CD4-positive, alpha-beta T cell (primary cell): ENCODE data around the gene SLC36A1. TPM values are rescaled to one million over a fixed set of nuclear protein-coding genes. Genes with fewer than 3 reads are reported as not detected.

Experiments used
- ATAC-seq: fragments of 200-7000 bp; cut with Tn5 transposase; one replicate; pipeline ENCODE4 v1.10.0; 2022; ENCODE audit warnings: mild to moderate bottlenecking; ENCODE audit not compliant: poor library complexity
- CTCF ChIA-PET: fragments of 350-600 bp; sonication (Branson Sonifier 250); formaldehyde crosslinking; loops from one replicate; lab custom pipeline; 2021; ENCODE audit warnings: antibody characterized with exemption, inconsistent platforms; lab: Charles Lee
- POLR2A ChIA-PET: fragments of 350-600 bp; sonication (Branson Sonifier 250); formaldehyde crosslinking; loops from one replicate; lab custom pipeline; 2021; ENCODE audit warnings: antibody characterized with exemption, inconsistent platforms; lab: Charles Lee
- DNase-seq, 14 experiments: peaks; one replicate each; pipeline ENCODE4 v3.0.0-alpha.2; 2013 to 2020; ENCODE audit warnings: mixed read lengths in 2 of 14
- H3K27ac ChIP-seq, 2 donors: one replicate each; pipeline versions ENCODE4 v1.5.1 to v1.7.0; 2013; ENCODE audit warnings: low read length in 2 of 2, low read depth in 1 of 2, mild to moderate bottlenecking in 1 of 2
- H3K27me3 ChIP-seq, 2 experiments: 1 replicate in 1 of 2; 2 replicates in 1 of 2; pipeline versions ENCODE4 v1.6.1 to v1.7.0; 2013; ENCODE audit warnings: low read length in 2 of 2, control low read depth in 1 of 2, mild to moderate bottlenecking in 1 of 2, moderate library complexity in 1 of 2; ENCODE audit not compliant: insufficient read depth in 2 of 2, control insufficient read depth in 1 of 2
- H3K36me3 ChIP-seq: one replicate; pipeline ENCODE4 v1.6.1; 2013; ENCODE audit warnings: low read length, control low read depth; ENCODE audit not compliant: insufficient read depth
- H3K4me1 ChIP-seq: one replicate; pipeline ENCODE4 v1.6.1; 2013; ENCODE audit warnings: low read length, control low read depth; ENCODE audit not compliant: insufficient read depth
- H3K4me3 ChIP-seq: one replicate; pipeline ENCODE4 v1.5.1; 2013; ENCODE audit warnings: mild to moderate bottlenecking, low read length, moderate library complexity
- H3K9me3 ChIP-seq, 2 experiments: 1 replicate in 1 of 2; 2 replicates in 1 of 2; pipeline versions ENCODE4 v1.6.1 to v1.7.0; 2013; ENCODE audit warnings: low read length in 2 of 2, mild to moderate bottlenecking in 2 of 2, control low read depth in 1 of 2, moderate library complexity in 1 of 2; ENCODE audit not compliant: control insufficient read depth in 1 of 2, insufficient read depth in 1 of 2
- H3K27ac Mint-ChIP-seq: one replicate; pipeline ENCODE4 v1.8.0; 2020; ENCODE audit warnings: mixed read lengths
- H3K27me3 Mint-ChIP-seq: one replicate; pipeline ENCODE4 v1.8.0; 2021; ENCODE audit warnings: mixed read lengths
- H3K36me3 Mint-ChIP-seq: one replicate; pipeline ENCODE4 v1.8.0; 2021; ENCODE audit warnings: low read depth, mixed read lengths
- H3K4me1 Mint-ChIP-seq: one replicate; pipeline ENCODE4 v1.8.0; 2021; ENCODE audit warnings: low read depth, mixed read lengths
- H3K4me3 Mint-ChIP-seq: one replicate; pipeline ENCODE4 v1.8.0; 2020; ENCODE audit warnings: mild to moderate bottlenecking, mixed read lengths
- H3K9me3 Mint-ChIP-seq: one replicate; pipeline ENCODE4 v1.8.0; 2020; ENCODE audit warnings: mixed read lengths
- intact Hi-C, 2 experiments: fragments of 100-400 bp; cut with DNase I in 1 of 2; cut with micrococcal nuclease in 1 of 2; formaldehyde crosslinking; loops; one replicate each; pipeline versions ENCODE4 v1.15.1 to v1.9.0; 2023 to 2025; cut with DNase I, micrococcal nuclease
- microRNA-seq: library from miRNA; unstranded; fragments of <30 nt; microRNA quantifications from one replicate; pipeline ENCODE4 v1.2.0, GENCODE V29; 2021; ENCODE audit warnings: borderline microRNAs expressed, borderline replicate concordance
- total RNA-seq, 174 experiments: library from RNA in 2 of 174; stranded (reverse) in 2 of 174; gene quantifications; one replicate each; pipeline ENCODE4 v1.2.3 and lab custom pipeline; 2021 to 2026
- TF ChIP-seq, protein P1 (sequence below): fragments of 200-600 bp; IDR thresholded peaks from one replicate; pipeline ENCODE4 v1.8.0; 2022; ENCODE audit warnings: antibody characterized with exemption, mild to moderate bottlenecking

SLC36A1 gene
- total RNA-seq, 2 experiments from 2014 or later = 2.2 to 2.8 TPM

DNA sequence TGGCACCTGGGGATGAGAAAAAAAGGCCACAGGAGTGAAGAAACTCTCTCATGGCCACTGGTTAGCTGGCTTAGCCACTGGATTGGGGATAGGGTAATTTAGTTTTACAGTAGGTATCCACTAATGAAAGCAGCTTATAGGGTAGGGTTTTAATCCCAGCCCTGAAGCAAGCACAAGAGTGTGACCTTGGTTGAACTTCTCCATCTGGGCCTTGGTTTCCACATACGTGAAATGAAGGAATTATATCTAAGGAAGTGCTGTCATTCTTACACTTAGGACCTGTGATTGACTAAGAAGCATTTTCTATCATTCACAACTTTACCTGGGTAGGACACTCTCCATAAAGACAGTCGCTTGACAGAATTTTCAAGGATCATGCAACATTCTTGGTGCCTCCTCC lies 94.2 kb downstream of the SLC36A1 start:
- ChIA-PET POLR2A (no interaction called here), CTCF (no interaction called here)
- H3K4me3 ChIP-seq = no peak overlapping the region
- no peaks in the 10 kb centered on the region for H3K4me1 ChIP-seq
- Mint-ChIP-seq H3K9me3 (no peaks in the 10 kb centered on the region), H3K27me3 (no peaks in the 10 kb centered on the region), H3K4me1 (no peaks in the 10 kb centered on the region), H3K36me3 (no peaks in the 10 kb centered on the region), H3K4me3 (no peak overlapping the region), H3K27ac (no peak overlapping the region)
- TF ChIP-seq, protein P1, sequence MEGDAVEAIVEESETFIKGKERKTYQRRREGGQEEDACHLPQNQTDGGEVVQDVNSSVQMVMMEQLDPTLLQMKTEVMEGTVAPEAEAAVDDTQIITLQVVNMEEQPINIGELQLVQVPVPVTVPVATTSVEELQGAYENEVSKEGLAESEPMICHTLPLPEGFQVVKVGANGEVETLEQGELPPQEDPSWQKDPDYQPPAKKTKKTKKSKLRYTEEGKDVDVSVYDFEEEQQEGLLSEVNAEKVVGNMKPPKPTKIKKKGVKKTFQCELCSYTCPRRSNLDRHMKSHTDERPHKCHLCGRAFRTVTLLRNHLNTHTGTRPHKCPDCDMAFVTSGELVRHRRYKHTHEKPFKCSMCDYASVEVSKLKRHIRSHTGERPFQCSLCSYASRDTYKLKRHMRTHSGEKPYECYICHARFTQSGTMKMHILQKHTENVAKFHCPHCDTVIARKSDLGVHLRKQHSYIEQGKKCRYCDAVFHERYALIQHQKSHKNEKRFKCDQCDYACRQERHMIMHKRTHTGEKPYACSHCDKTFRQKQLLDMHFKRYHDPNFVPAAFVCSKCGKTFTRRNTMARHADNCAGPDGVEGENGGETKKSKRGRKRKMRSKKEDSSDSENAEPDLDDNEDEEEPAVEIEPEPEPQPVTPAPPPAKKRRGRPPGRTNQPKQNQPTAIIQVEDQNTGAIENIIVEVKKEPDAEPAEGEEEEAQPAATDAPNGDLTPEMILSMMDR = no peak
- intact Hi-C loops = no loop called here
- no peak overlapping the region for H3K27ac ChIP-seq
- H3K9me3 ChIP-seq = no peaks in the 10 kb centered on the region
- ATAC-seq (no peak), DNase-seq (no peak)
- H3K36me3 ChIP-seq = no peaks in the 10 kb centered on the region
- H3K27me3 ChIP-seq = no peaks in the 10 kb centered on the region

Small RNAs within 50 kb of the gene (microRNA-seq; reads per million reads assigned to microRNA genes)
- gene MIR6499 = not detected

Other genes with a start within 250 kb of the SLC36A1 start
- 10 to 100 TPM; 68.0 to 68.9 TPM for gene CCDC69, start 223.5 kb upstream of the SLC36A1 start, total RNA-seq
- gene GM2A, start 194.4 kb upstream of the SLC36A1 start, total RNA-seq = 1 to 10 TPM; 3.1 to 4.1 TPM
- not detected for gene SLC36A3, start 143.8 kb upstream of the SLC36A1 start, total RNA-seq
- gene SLC36A2, start 100.0 kb upstream of the SLC36A1 start, total RNA-seq = not detected
- not detected for gene FAT2, start 143.7 kb downstream of the SLC36A1 start, total RNA-seq
- gene SPARC, start 239.3 kb downstream of the SLC36A1 start, total RNA-seq = under 1 TPM; 0.78 to 0.80 TPM